ENCODE results near the gene DIPK1C. TPM values are rescaled to one million over a fixed set of nuclear protein-coding genes. Genes with fewer than 3 reads are reported as not detected.

Gene DIPK1C
- polyA plus RNA-seq, 2 of the 4 experiments (the other 2 are of a cell fraction), result not detected

GRCh38 chr18:74451148-74451547 is 6.0 kb downstream of the DIPK1C start:
- POLR2A ChIA-PET, result no interaction called here
- H3K4me1 ChIP-seq, result no peaks in the 10 kb centered on the region
- CTCF ChIA-PET, result interaction anchor here (1.0 to 1.5 kb wide), 2 partner anchors 8 to 19 kb away, joined by 3 read pairs; no protein-coding TSS in a partner anchor
- H3K4me3 ChIP-seq, result no peak overlapping the region
- no peak for TF ChIP-seq FOSB (CRISPR knock-in tag; IDR thresholded peaks at IDR 0.05)
- no peak for TF ChIP-seq JUNB (IDR thresholded peaks at IDR 0.05)
- no peak for TF ChIP-seq CBX8 (IDR thresholded peaks at IDR 0.05)
- TF ChIP-seq HES2 (IDR thresholded peaks at IDR 0.05), result no peak
- TF ChIP-seq ZFP36 (IDR thresholded peaks at IDR 0.05; ENCODE audit: borderline replicate concordance, partially characterized antibody), result no peak
- no peak for TF ChIP-seq ESRRA (IDR thresholded peaks at IDR 0.05; ENCODE audit: borderline replicate concordance, low read length)
- H3K4me2 ChIP-seq, result no peak overlapping the region
- H3K27ac ChIP-seq, result no peak overlapping the region
- ATAC-seq, result no peak
- no peaks in the 10 kb centered on the region for H3K9me3 ChIP-seq
- no peak for DNase-seq (ENCODE audit: low read depth in 1 of 2, low spot score in 1 of 2)
- FAIRE-seq, result no peak
- WGBS (ENCODE audit: missing lambda C conversion rate), result 56% methylated on average over 11 of the region's 11 CpGs

- ChIA-PET POLR2A (no interaction called here), CTCF (interaction anchor here (1.0 to 1.5 kb wide), 2 partner anchors 9 to 18 kb away, joined by 3 read pairs; no protein-coding TSS in a partner anchor)
Observed at GRCh38 chr18:74450626-74451025, 6.5 kb downstream of the DIPK1C start.

GRCh38 chr18:74447404-74448152 is 9.5 kb downstream of the DIPK1C start:
- H3K4me3 ChIP-seq, result no peak overlapping the region
- ATAC-seq (no peak), DNase-seq (ENCODE audit: low read depth in 1 of 2, low spot score in 1 of 2) (no peak), FAIRE-seq (no peak)
- no peak overlapping the region for H3K4me2 ChIP-seq
- CTCF ChIA-PET, result no interaction called here
- no peaks in the 10 kb centered on the region for H3K4me1 ChIP-seq
- H3K9me3 ChIP-seq, result no peaks in the 10 kb centered on the region
- POLR2A ChIA-PET, result no interaction called here
- 30% methylated on average over 6 of the region's 16 CpGs for WGBS (ENCODE audit: missing lambda C conversion rate)
- no peak overlapping the region for H3K27ac ChIP-seq
- TF ChIP-seq HEYL (CRISPR knock-in tag; IDR thresholded peaks at IDR 0.05) (no peak), JUNB (IDR thresholded peaks at IDR 0.05) (no peak), CBX2 (IDR thresholded peaks at IDR 0.05; ENCODE audit: borderline replicate concordance, low read depth) (no peak), FOXS1 (CRISPR knock-in tag; IDR thresholded peaks at IDR 0.05) (no peak), HMGXB4 (CRISPR knock-in tag; IDR thresholded peaks at IDR 0.05; ENCODE audit: borderline replicate concordance) (no peak), RFX5 (IDR thresholded peaks at IDR 0.05) (no peak), E2F6 (IDR thresholded peaks at IDR 0.05; ENCODE audit: borderline replicate concordance, low read depth) (no peak), CHD4 (IDR thresholded peaks at IDR 0.05; ENCODE audit: borderline replicate concordance) (no peak), MYC (IDR thresholded peaks at IDR 0.05; ENCODE audit: borderline replicate concordance, low read length) (no peak), HOXB5 (CRISPR knock-in tag; IDR thresholded peaks at IDR 0.05) (no peak), BCL3 (IDR thresholded peaks at IDR 0.05) (no peak), KDM1A (IDR thresholded peaks at IDR 0.05; ENCODE audit: low read depth) (no peak), NPAS2 (CRISPR knock-in tag; IDR thresholded peaks at IDR 0.05; ENCODE audit: borderline replicate concordance) (no peak), CTCF (IDR thresholded peaks at IDR 0.05) (no peak), KDM5A (IDR thresholded peaks at IDR 0.05) (no peak)

More at GRCh38 chr18:74450626-74451025, 6.5 kb downstream of the DIPK1C start:
- H3K4me1 ChIP-seq, result no peaks in the 10 kb centered on the region
- FAIRE-seq (no peak), DNase-seq (ENCODE audit: low read depth in 1 of 2, low spot score in 1 of 2) (no peak), ATAC-seq (no peak)
- TF ChIP-seq BCL3 (IDR thresholded peaks at IDR 0.05) (no peak), SREBF2 (IDR thresholded peaks at IDR 0.05) (no peak), CBX8 (IDR thresholded peaks at IDR 0.05) (no peak), MYC (IDR thresholded peaks at IDR 0.05; ENCODE audit: borderline replicate concordance, low read length) (no peak), SMC3 (IDR thresholded peaks at IDR 0.05) (no peak), NR3C1 (IDR thresholded peaks at IDR 0.05) (no peak), CEBPB (IDR thresholded peaks at IDR 0.05) (no peak), JUN (IDR thresholded peaks at IDR 0.05) (no peak), CHD4 (IDR thresholded peaks at IDR 0.05; ENCODE audit: borderline replicate concordance) (no peak), RCOR1 (IDR thresholded peaks at IDR 0.05; ENCODE audit: low read depth, low read length) (no peak), HES2 (IDR thresholded peaks at IDR 0.05) (no peak)
- 40% methylated on average over 1 of the region's 7 CpGs for whole genome bisulfite sequencing (ENCODE audit: missing lambda C conversion rate)
- no peak overlapping the region for H3K4me2 ChIP-seq
- no peak overlapping the region for H3K27ac ChIP-seq
- no peaks in the 10 kb centered on the region for H3K9me3 ChIP-seq
- no peak overlapping the region for H3K4me3 ChIP-seq
